Stimulated activated CD8-positive, alpha-beta memory T cell treated with anti-CD3 and anti-CD28 coated beads, Interleukin-15, amount 100 ng/mL, for 1 hour (primary cell): ENCODE data around the gene ALDH8A1.

Source experiments
- DNase-seq: peaks from one replicate; pipeline ENCODE4 v3.0.0-alpha.2; 2020; ENCODE audit warnings: low read depth

Gene ALDH8A1, protein sequence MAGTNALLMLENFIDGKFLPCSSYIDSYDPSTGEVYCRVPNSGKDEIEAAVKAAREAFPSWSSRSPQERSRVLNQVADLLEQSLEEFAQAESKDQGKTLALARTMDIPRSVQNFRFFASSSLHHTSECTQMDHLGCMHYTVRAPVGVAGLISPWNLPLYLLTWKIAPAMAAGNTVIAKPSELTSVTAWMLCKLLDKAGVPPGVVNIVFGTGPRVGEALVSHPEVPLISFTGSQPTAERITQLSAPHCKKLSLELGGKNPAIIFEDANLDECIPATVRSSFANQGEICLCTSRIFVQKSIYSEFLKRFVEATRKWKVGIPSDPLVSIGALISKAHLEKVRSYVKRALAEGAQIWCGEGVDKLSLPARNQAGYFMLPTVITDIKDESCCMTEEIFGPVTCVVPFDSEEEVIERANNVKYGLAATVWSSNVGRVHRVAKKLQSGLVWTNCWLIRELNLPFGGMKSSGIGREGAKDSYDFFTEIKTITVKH

DNA sequence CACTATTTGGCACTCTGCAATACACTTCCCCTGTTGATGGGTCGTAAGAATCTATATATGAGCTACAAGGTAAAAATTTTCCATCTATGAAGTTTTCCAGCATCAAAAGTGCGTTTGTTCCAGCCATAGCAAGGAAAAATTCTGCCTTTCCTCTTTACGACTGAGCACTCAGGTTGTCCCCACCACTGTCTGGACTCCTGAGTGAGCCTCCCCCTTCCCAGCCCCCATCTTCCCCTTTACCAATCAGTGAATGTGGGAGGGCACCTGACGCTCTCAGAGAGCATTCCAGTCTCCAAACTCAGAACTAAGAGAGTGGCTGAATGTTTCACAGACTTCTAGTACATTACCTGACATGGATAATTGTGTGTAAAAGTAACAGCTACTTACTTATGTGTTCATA, at the start of gene ALDH8A1:
Gene ALDH8A1 (minus strand): TSS at position 175 of the 400 bp plus-strand sequence. CDS start 48 bp downstream, at position 127.
- no peak for DNase-seq

DNA sequence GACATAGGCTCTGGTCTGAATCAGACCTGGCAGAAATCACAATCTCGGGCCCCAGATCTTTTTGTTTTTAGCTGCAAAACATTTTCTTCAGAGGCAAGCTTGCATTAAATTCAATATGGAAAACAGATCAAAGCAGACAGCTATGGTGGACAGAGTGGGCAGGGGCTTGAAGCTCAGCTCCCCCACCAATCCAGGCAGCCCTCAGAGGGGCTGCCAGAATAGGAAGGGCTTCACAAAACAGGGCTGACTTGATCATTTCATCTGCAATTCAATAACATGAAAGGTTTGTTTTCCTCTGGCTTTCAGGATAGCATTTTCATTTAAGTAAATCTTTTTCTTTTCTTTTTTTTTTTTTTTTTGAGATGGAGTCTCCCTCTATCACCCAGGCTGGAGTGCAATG, 49.2 kb upstream of the ALDH8A1 start:
- no peak for DNase-seq

DNA sequence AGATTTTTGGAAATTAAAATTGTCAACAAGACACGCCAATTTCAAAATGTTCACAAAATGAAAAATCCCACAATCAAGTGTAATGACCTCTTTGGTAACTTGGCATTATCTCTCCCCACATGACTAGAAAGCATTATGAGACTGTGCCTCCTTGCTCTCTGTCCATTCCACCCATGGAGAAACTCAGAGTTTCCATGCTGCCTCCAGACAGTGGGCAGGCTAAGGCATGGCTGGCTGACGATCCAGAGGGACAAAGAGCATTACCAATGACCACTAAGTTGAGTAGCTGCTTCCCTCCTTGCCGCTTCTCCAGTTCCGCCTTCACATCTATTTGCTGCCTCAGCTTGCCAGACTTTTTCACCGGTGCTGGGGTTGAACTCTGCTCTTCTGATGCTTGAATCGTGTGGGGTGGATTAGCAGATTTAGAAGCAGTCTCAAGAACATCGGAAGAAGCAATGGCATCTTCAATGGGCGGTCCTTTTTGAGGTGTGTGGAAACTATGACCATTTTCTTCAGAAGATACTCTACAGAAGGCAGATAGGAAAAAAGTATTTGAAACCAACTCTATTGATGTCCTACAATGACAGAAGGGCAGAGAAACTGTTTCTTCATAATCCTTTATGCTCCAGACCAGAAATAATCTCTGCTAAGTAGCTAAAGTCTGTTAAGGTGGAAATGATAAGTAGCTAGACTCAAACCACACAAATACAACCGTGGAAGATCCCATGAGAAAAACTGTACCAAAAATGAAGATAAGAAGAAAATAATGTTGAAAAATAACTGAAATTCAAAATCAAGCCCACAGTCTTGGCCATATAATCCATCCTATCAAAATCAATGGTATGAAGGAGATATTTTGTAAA, 47.5 kb upstream of the ALDH8A1 start:
- DNase-seq, result no peak

DNA sequence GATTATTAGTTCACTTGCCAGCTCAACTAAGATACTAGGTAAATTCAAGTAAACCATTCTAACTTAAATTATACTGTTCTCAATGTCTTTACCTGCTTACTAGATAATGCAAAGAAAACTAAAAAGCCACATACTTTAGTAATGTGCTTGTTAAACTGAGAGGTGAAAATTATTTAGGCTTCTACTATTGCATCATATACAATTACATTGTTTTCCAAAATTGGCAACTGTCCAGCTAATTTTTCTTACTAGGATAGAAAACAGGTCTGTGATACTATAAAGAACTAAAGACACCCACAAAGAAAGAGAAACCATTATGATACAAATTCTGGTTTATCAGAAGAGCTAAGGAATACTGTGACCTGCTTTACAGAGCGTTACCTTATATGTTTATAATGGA, 45.6 kb upstream of the ALDH8A1 start:
- no peak for DNase-seq

DNA sequence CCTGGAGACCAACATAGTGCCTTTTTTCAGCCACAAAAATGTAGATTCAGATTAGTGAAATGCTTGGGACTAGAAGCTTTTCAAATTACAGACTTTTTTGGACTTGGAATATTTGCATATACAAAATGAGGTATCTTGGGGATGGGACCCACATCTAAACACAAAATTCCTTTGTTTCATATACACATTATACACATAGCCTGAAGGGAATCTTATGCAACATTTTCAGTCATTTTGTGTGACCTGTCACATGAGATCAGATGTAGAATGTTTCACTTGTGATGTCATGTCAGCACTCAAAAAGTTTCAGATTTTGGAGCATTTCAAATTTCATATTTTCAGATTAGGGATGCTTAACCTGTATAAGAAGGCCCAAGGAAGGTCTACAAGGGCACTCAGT, 44.5 kb upstream of the ALDH8A1 start:
- no peak for DNase-seq

DNA sequence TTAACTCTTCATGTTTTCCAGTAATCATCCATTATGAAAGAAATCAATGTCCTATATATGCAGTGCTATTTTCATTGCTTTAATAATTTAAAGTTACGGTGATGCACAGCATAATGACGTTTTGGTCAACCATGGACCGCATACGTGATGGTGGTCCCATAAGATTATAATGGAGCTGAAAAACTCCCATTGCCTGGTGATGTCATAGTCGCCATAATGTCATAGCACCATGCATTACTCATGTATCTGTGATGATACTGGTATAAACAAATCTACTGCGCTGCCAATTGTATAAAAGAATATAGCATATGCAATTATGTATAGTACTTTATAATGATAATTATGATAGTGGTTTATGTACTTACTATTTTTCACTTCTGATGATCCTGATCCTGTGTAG, 42.3 kb upstream of the ALDH8A1 start:
- DNase-seq, result no peak

DNA sequence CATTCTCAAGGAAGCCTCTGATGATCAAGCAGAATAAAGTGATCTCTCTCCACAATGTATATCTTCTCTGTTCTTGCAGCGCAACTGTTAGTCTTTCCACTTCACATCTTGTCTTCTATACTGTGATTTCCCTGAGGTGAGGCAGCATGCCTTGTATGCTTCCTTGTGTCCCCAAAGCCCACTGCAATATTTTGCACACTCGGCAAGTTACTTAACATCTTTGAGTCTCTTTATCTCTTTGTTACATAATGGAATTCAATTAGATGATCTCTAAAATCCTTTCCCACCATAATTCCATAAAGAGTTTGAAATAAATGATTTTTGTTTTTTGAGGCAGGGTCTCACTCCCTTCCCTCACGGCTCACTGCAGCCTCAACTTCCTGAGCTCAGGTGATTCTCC, 40.4 kb upstream of the ALDH8A1 start:
- DNase-seq, result no peak

DNA sequence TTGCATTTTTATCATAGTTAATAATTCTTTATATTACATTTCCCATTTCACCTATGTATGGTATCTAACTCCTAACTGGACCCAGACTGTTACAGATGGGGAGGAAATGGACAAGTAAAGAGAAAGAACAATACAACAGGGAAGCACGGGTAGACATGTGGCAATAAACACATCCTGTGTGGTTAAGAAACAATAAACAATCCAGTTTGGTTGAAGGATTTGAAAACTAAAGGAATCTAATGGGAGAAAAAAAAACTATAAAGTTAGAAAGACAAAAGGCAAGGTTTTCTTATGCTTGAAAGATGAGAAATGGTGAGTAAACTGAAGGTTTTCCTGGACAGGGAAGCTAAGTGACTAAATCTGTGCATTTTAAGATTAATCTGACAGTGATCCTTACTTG, 34.9 kb upstream of the ALDH8A1 start:
- no peak for DNase-seq

DNA sequence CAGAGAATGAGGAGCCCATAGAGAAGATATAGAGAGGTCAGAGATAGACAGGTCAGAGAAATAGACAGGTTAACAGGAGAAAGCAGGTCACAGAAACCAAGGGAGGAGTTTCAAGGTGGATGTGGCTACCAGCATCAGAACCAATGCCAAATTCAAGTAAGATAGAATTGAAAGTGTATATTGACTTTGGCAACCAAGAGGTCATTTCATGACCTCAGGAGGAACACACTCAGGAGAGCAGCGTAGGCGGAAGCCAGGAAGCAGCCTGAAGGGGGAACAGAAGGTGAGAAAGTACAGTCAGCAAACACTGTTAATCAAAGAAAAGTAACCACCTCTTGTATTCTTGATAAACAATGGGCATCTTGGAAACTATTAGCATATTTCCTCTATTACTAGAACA, 33.9 kb upstream of the ALDH8A1 start:
- no peak for DNase-seq

DNA sequence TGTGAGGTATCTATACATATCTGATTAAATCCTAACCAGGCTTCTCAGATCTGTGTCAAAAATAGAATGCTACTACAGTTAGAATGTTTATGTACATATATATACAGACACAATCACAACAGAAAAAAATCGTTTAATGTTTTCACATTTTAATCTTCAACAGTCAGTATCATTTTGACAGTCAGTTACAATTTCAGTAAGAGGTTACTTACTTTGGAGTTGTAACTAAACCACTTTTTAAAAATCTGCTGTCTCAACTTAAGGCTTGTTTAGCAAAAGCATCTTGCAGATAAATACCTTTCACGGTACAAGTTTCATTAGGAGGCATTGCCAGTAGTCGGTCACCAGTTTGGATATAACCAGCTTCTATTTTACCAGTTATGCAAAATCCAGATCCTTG, 32.3 kb upstream of the ALDH8A1 start:
- no peak for DNase-seq

DNA sequence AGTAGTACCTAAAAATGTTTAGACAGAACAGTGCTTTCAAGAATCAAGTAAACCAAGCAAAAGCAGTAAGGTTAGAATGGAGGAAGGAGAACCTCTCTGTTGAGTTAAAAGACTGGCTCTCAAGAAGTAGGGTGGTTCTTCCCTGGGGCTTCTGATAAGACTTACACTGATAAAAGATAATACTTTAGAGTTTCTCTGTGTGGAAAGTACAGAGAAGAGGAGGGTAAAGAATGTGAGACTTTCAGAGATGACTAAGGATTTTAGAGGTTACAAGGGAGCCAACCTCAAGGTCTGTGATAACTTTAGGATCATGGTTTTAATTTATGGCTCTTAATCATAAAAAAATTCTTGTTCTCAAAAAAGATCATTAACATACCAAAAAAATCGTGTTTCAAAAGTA, 30.9 kb upstream of the ALDH8A1 start:
- no peak for DNase-seq

DNA sequence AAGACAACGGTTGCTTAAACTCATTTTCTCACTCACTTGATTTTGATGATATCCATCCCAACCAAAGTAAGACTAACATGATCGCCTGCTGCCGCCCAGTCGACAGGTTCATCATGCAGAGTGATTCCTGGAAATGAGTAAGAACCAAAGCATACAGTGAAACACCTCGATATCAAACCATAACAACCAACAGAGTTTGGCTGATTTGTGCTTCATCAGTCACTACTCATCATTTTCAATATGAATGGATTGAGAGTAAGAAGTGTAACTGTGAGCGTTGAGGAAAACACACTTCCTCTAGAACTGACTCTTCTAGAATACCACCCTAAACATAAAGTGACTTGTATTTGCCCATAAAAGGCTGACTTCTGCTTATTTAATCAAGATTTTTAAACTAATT, 29.2 kb upstream of the ALDH8A1 start:
- DNase-seq, result no peak

DNA sequence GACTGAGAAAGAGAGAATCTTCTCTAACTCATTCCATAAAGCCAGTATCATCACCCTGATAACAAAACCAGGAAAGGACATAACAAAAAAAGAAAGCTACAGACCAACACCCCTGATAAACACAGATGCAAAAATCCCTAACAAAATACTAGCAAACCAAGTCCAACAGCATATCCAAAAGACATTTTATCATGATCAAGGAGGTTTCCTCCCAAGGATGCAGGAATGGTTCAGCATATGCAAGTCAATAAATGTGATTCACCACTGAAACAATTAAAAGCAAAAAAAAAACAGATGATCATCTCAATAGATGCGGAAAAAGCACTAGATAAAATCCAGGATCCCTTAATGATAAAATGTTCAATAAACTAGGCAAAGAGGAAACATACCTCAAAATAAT, 24.5 kb upstream of the ALDH8A1 start:
- DNase-seq, result no peak

DNA sequence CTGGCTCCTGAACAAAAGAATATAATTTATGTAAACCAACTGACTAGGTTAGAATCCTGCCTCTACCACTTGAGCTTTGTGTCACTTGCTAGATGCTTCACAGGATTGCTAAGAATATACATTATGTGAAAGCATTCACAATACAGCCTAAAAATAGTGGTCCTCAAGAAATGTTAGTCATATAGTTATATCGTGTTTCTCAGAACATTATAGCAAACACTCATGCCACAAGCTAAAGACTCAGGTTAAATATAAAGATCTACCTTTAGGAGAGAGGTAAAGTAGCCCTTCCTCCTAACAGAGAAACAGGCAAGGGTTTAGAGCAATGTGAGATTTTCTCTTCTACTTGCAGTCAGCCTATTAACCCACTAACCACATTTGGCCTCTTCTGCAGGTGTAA, 17.8 kb upstream of the ALDH8A1 start:
- no peak for DNase-seq

DNA sequence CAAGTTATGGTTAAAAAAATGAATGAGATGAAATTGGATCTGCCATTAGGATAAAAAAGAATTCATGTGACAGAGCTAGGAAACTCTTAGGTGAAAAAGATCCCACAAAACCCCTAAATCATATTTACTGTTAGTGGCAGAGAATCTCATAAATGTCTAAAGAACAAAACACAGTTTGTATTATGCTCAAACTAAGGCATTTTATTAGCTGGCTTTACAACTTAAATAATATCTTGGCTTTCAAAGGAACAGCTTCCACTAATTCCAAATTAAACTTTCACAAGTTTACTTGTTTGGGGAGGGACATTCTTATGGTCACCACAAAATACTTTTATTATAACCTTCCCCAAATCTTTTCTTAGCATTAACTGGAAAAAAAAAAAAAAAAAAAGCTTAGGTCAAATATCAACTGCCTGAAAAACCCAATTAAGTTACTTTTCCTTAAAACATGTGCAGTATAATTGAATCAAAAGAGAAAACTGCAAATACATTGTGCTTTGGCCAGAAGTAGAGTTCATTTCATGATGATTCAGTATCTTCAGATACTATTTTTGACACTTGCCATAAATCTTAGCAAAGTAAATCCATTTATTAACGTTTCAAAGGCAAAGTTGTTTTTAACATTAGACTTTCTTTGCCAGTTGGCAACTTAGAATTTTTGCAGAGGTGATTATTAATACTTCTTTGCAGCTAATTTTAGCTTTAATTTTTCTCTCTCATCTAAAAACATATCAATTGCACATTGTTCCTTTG, 14.7 kb upstream of the ALDH8A1 start:
- no peak for DNase-seq

DNA sequence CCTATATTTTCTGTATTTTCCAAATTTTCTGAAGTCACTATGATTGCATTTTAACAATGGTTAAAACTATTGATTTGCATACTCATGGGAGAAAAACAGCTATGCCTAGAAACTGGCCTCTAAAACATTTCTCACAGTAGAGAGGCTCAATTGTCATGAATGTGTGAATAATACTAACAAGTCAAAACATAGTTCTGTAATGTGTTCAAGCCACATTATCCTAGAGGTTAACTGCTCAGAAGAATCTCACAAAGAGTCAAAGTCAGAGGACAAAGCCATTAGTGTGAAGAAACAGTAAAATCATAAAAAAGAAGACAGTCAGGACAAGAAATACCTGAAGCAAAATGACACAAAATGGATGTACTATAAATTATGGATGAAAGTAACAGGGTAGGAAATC, 12.5 kb upstream of the ALDH8A1 start:
- no peak for DNase-seq

DNA sequence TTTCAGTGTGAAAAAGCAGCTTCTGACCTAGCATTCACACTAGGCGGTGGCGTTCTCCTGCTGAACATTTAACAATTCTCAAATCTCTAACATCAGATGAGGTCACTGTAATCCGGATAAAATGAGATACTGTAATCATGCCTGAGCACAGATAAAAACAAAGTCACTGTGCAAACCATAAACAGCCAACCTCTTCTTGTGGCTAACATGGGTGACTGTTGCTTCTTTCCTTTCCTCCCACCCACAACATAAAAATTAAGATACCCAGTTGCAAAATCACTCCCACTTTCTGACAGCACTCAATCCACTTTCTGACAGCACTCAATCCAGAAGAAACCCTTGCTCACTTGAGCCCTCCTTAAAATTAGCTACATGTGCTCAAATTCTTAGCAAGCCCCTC, 11.5 kb upstream of the ALDH8A1 start:
- no peak for DNase-seq

DNA sequence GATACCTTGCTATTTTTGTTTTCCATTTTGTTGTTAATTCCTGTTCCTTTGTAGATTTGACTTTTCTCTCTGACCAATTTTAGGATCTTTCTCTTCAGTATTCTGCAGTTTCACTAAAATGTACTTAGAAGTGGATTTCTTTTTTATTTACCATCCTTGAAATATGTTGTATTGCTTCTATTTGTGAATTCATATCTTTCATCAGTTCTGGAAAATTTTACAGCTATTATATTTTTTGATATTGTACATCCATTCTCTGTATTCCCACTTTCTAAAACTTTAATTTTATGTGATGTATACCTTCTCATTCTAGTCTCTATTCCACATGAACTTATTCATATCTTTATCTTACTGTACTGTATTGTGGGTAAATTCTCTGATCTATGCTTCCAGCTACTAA, 9.7 kb upstream of the ALDH8A1 start:
- no peak for DNase-seq

DNA sequence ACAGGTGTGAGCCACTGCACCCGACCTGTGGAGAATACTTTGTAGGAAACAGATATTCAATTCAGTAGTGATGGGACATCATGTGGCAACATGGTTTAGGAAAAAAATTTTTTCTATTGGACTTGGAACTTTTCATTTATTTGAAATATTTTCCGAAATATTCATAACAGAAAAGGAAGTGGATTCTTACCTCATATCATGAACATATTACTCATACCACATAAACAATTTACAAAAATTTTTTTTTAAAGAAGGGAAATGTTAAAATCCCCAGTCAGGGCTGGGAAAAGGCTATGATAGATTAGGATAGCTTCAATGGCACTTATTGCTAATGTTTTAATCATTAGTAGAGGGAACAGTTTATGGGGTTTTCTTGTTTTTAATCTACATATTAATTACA, 6.8 kb upstream of the ALDH8A1 start:
- no peak for DNase-seq

DNA sequence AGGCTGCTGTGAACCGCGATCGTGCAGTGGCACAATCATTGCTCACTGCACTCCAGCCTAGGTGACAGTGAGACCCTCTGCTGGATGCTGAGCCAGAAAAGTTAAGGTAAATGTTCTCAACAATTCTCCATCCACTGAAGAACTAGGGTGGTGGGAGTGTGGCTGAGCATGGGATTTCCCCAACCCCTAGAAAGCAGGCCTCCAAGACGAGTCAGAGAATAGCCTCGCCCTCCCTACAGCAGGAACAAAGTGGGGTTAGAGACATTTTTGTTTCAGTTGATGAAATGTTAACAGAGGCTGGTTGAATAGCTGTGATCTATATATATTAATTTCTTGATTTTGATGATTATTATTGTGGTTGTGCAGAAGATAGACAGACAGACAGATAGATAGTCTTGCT, 6.1 kb upstream of the ALDH8A1 start:
- no peak for DNase-seq

DNA sequence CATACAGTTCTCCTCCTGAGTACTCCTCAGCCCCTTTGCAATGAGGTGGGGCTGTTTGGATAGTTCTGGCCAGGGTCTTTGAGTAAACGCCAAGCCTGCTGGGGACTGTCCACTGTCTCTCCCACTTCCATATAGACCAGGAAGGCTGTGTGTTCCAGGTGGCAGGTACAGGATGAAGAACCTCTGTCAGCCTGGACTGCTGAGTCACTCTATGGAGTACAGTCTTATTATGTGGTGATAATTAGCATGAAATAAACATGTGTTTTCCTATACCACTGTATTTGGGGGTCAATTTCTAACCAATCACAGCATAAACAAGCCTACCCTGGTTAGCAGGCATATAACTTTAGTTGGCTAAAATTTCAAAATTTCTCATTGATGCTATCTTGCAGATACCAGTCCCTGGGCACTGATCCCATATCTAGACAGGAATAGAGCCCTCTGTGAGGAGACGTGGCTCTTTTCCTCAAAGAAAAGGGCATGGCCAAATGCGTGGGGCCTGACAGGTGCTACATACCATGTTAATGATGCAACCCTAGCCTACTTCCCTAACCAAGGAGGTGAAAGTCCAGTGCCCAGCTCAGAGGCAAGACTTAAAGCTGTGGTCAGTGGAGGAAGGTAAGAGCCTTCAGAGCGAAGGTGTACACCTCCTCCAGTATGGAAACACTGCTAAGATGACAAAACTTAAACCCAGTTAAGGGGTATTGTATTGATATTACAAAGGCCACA, 4.5 kb upstream of the ALDH8A1 start:
- DNase-seq, result no peak
